GM21515 (cell line): Measurements from ENCODE around the gene OPCML.

Experiments used
- ATAC-seq: cut with Tn5 transposase; IDR thresholded peaks from one replicate; pipeline ENCODE4 v1.9.1; 2021; ENCODE audit not compliant: unreplicated experiment

The OPCML gene

GRCh38 chr11:133191931-133192330, 340.4 kb downstream of the OPCML start:
- no peak for ATAC-seq

GRCh38 chr11:133181667-133182066, 350.6 kb downstream of the OPCML start:
- no peak for ATAC-seq

GRCh38 chr11:133181066-133181465, 351.2 kb downstream of the OPCML start:
- ATAC-seq: no peak

GRCh38 chr11:133180201-133180600, 352.1 kb downstream of the OPCML start:
- no peak for ATAC-seq

GRCh38 chr11:133176748-133177147, 355.6 kb downstream of the OPCML start:
- ATAC-seq: no peak

GRCh38 chr11:133175103-133175502, 357.2 kb downstream of the OPCML start:
- no peak for ATAC-seq

GRCh38 chr11:133173810-133174412, 358.4 kb downstream of the OPCML start:
- ATAC-seq: no peak

- ATAC-seq: no peak
These were observed 360.0 kb downstream of the OPCML start for GRCh38 chr11:133172349-133172748.

- ATAC-seq: no peak
These were observed 360.9 kb downstream of the OPCML start for GRCh38 chr11:133171374-133171773.

GRCh38 chr11:133168016-133168415, 364.3 kb downstream of the OPCML start:
- ATAC-seq: no peak

- no peak for ATAC-seq
These were observed 365.6 kb downstream of the OPCML start for GRCh38 chr11:133166662-133167061.

- ATAC-seq: no peak
These were observed 367.3 kb downstream of the OPCML start for GRCh38 chr11:133164986-133165385.

GRCh38 chr11:133163463-133164419, 368.6 kb downstream of the OPCML start:
- ATAC-seq: peak; percentile 84

- no peak for ATAC-seq
These were observed 370.1 kb downstream of the OPCML start for GRCh38 chr11:133162227-133162626.

- no peak for ATAC-seq
These were observed 371.5 kb downstream of the OPCML start for GRCh38 chr11:133160754-133161153.

GRCh38 chr11:133156986-133157745, 375.1 kb downstream of the OPCML start:
- no peak for ATAC-seq

GRCh38 chr11:133154781-133155180, 377.5 kb downstream of the OPCML start:
- ATAC-seq: no peak

GRCh38 chr11:133154076-133154475, 378.2 kb downstream of the OPCML start:
- ATAC-seq: no peak

- no peak for ATAC-seq
These were observed 379.3 kb downstream of the OPCML start for GRCh38 chr11:133153031-133153430.

- no peak for ATAC-seq
These were observed 382.6 kb downstream of the OPCML start for GRCh38 chr11:133149698-133150097.

- no peak for ATAC-seq
These were observed 384.7 kb downstream of the OPCML start for GRCh38 chr11:133147625-133148024.
